ENCODE measurements around the gene NEO1.

DNA sequence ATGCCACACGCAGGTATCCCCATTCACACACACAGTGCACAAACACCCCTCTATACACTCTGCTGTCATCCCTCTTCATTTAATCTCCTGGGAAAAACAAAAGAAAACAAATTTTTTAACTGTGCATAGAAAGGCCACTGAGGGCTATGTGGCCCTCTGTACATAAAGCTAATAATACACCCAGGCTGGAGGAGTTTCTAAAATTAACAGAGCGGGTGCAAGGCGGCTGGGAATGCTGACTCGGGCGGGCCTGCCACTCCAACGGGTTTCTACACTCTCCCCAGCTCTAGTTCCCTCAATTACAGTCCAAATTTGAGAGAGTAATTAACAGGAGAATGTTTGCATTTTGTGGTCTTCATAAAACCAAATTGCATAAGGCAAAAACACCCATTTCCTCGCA is 293.4 kb downstream of the NEO1 start:
- TF ChIP-seq, protein P1, sequence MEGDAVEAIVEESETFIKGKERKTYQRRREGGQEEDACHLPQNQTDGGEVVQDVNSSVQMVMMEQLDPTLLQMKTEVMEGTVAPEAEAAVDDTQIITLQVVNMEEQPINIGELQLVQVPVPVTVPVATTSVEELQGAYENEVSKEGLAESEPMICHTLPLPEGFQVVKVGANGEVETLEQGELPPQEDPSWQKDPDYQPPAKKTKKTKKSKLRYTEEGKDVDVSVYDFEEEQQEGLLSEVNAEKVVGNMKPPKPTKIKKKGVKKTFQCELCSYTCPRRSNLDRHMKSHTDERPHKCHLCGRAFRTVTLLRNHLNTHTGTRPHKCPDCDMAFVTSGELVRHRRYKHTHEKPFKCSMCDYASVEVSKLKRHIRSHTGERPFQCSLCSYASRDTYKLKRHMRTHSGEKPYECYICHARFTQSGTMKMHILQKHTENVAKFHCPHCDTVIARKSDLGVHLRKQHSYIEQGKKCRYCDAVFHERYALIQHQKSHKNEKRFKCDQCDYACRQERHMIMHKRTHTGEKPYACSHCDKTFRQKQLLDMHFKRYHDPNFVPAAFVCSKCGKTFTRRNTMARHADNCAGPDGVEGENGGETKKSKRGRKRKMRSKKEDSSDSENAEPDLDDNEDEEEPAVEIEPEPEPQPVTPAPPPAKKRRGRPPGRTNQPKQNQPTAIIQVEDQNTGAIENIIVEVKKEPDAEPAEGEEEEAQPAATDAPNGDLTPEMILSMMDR (IDR thresholded peaks at IDR 0.05): no peak
- TF ChIP-seq, protein P2, sequence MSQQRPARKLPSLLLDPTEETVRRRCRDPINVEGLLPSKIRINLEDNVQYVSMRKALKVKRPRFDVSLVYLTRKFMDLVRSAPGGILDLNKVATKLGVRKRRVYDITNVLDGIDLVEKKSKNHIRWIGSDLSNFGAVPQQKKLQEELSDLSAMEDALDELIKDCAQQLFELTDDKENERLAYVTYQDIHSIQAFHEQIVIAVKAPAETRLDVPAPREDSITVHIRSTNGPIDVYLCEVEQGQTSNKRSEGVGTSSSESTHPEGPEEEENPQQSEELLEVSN (IDR thresholded peaks at IDR 0.05; ENCODE audit: borderline replicate concordance, low read depth): no peak
- TF ChIP-seq, protein P3, sequence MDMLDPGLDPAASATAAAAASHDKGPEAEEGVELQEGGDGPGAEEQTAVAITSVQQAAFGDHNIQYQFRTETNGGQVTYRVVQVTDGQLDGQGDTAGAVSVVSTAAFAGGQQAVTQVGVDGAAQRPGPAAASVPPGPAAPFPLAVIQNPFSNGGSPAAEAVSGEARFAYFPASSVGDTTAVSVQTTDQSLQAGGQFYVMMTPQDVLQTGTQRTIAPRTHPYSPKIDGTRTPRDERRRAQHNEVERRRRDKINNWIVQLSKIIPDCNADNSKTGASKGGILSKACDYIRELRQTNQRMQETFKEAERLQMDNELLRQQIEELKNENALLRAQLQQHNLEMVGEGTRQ (IDR thresholded peaks at IDR 0.05): no peak
- TF ChIP-seq, protein P4, sequence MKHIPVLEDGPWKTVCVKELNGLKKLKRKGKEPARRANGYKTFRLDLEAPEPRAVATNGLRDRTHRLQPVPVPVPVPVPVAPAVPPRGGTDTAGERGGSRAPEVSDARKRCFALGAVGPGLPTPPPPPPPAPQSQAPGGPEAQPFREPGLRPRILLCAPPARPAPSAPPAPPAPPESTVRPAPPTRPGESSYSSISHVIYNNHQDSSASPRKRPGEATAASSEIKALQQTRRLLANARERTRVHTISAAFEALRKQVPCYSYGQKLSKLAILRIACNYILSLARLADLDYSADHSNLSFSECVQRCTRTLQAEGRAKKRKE (CRISPR knock-in tag; IDR thresholded peaks at IDR 0.05; ENCODE audit: low read depth): no peak
- TF ChIP-seq POLR2AphosphoS2 (conservative IDR thresholded peaks at IDR 0.05; ENCODE audit: low read length) (no peak), POLR2A (IDR thresholded peaks at IDR 0.05; ENCODE audit: low read length) (no peak), MYC (IDR thresholded peaks at IDR 0.05; ENCODE audit: borderline replicate concordance, low read length) (no peak), FOSB (CRISPR knock-in tag; IDR thresholded peaks at IDR 0.05) (no peak)
